ENCODE results near the gene SERPINB10.

The SERPINB10 gene

DNA sequence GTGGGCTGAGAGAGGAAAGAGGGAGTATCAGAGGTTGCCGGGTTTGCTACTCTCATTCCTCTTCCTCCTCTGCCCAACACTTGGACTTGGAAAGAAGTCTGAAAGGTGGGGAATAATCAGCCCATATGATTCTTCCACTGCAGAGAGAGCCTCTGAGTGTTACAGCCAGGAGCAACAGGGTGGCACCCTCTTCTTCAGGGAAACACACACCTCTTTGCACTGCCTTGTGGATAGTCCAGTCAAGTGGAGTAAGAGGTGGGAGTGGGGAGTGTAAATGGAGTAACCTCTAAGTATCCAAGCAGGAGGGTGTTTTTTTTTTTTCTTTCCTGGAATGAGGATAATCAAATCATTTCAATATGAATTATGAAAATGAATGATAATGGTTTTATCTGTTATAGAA, 53.1 kb downstream of the SERPINB10 start:
- Histone ChIP-seq H3K4me1 (no peaks in the 10 kb centered on the region), H3K9me3 (no peaks in the 10 kb centered on the region), H3K4me2 (no peak overlapping the region), H3K4me3 (no peak overlapping the region), H3K36me3 (no peaks in the 10 kb centered on the region), H3K9ac (no peak overlapping the region), H4K20me1 (no peaks in the 10 kb centered on the region), H3K27ac (no peak overlapping the region), H3K27me3 (no peaks in the 10 kb centered on the region)
- TF ChIP-seq Cebpa-rat (IDR thresholded peaks at IDR 0.05), result no peak

GRCh38 chr18:63961435-63961980, 53.8 kb downstream of the SERPINB10 start:
- Histone ChIP-seq H3K36me3 (no peaks in the 10 kb centered on the region), H3K4me2 (no peak overlapping the region), H3K4me1 (no peaks in the 10 kb centered on the region), H4K20me1 (no peaks in the 10 kb centered on the region), H3K9ac (no peak overlapping the region), H3K27me3 (no peaks in the 10 kb centered on the region), H3K9me3 (no peaks in the 10 kb centered on the region), H3K4me3 (no peak overlapping the region), H3K27ac (no peak overlapping the region)
- no peak for TF ChIP-seq Cebpa-rat (IDR thresholded peaks at IDR 0.05)

DNA sequence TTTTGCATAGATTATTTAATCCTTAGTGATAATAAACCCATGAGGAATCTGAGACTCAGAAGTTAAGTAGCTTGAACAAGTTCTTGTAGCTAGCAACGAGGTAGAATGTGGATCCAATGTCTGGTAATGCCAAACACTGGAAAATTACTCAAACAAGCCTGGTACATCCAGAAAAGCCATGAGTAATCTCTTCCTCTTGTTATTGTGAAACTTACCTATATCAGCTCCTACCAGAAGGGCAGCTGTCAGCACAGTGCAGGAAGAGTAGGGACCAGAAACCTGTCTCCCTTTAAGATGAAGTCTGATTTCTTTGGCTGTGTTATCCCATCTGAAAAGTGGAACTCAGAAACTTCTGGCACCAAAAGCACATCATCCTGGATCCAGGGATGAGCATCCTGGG, 54.4 kb downstream of the SERPINB10 start:
- no peaks in the 10 kb centered on the region for H3K9me3 ChIP-seq
- H3K27me3 ChIP-seq, result no peaks in the 10 kb centered on the region
- no peak overlapping the region for H3K9ac ChIP-seq
- no peaks in the 10 kb centered on the region for H3K36me3 ChIP-seq
- no peak overlapping the region for H3K4me2 ChIP-seq
- no peak for TF ChIP-seq Cebpa-rat (IDR thresholded peaks at IDR 0.05)
- H3K4me1 ChIP-seq, result no peaks in the 10 kb centered on the region
- H3K27ac ChIP-seq, result no peak overlapping the region
- H3K4me3 ChIP-seq, result no peak overlapping the region
- no peaks in the 10 kb centered on the region for H4K20me1 ChIP-seq

DNA sequence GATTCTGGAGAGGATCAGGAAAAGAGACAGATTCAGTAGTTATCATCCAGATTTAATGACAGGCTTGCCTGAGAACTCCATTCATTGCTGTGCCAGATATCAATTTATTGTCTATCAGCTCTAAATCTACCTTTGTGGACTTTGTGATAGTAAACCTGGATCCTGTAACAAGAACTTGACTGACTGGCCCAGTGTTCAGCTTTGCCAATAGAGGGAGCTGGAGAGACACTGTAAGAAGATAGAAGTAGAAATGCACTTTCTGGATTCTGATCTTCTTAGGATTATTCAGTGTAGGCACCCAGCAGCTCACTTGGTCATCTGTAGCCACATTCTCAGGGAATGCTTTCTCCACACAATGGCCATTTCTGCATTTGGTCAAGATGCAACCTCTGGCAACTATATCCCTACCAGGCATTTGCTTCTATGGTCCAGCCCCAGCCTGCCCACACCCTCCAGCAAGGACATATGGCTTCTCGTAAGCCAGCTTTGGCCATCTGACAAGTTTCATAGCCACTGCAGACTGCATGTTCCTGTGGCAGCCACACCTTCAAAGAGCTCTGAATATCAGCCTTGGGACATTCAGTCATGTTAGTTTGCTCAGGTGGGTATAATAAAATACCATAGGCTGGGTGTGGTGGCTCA, 56.0 kb downstream of the SERPINB10 start:
- no peak overlapping the region for H3K4me3 ChIP-seq
- H3K4me2 ChIP-seq, result no peak overlapping the region
- no peaks in the 10 kb centered on the region for H3K9me3 ChIP-seq
- H3K36me3 ChIP-seq, result no peaks in the 10 kb centered on the region
- no peak overlapping the region for H3K27ac ChIP-seq
- TF ChIP-seq Cebpa-rat (IDR thresholded peaks at IDR 0.05), result no peak
- no peaks in the 10 kb centered on the region for H3K4me1 ChIP-seq
- no peaks in the 10 kb centered on the region for H3K27me3 ChIP-seq
- H3K9ac ChIP-seq, result no peak overlapping the region
- H4K20me1 ChIP-seq, result no peaks in the 10 kb centered on the region

GRCh38 chr18:63964908-63965307, 57.1 kb downstream of the SERPINB10 start:
- Histone ChIP-seq H3K4me2 (no peak overlapping the region), H4K20me1 (no peaks in the 10 kb centered on the region), H3K9ac (no peak overlapping the region), H3K4me3 (no peak overlapping the region), H3K36me3 (no peaks in the 10 kb centered on the region), H3K27me3 (no peaks in the 10 kb centered on the region), H3K9me3 (no peaks in the 10 kb centered on the region), H3K27ac (no peak overlapping the region), H3K4me1 (peaks cover 7% of the 10 kb centered on the region)
- no peak for TF ChIP-seq Cebpa-rat (IDR thresholded peaks at IDR 0.05)

- Histone ChIP-seq H3K9me3 (no peaks in the 10 kb centered on the region), H3K9ac (no peak overlapping the region), H4K20me1 (no peaks in the 10 kb centered on the region), H3K27ac (no peak overlapping the region), H3K36me3 (no peaks in the 10 kb centered on the region), H3K4me1 (peaks cover 10% of the 10 kb centered on the region), H3K4me3 (no peak overlapping the region), H3K27me3 (no peaks in the 10 kb centered on the region), H3K4me2 (no peak overlapping the region)
- no peak for TF ChIP-seq Cebpa-rat (IDR thresholded peaks at IDR 0.05)
These were observed 58.1 kb downstream of the SERPINB10 start for GRCh38 chr18:63965716-63966330.

GRCh38 chr18:63969942-63970808, 62.4 kb downstream of the SERPINB10 start, which contains the start of gene SERPINB8:
Gene SERPINB8 (plus strand): TSS chr18:63970081. CDS start chr18:63978309, 8,228 bp downstream.
- peak within 1 kb of the TSS; percentile 88 for H3K9ac ChIP-seq
- H3K4me1 ChIP-seq, result peaks cover 30% of the 10 kb centered on the region
- peak within 1 kb of the TSS; percentile 90 for H3K27ac ChIP-seq
- no peaks in the 10 kb centered on the region for H3K9me3 ChIP-seq
- H3K4me3 ChIP-seq, result peak within 1 kb of the TSS; percentile 86
- H4K20me1 ChIP-seq, result no peaks in the 10 kb centered on the region
- H3K4me2 ChIP-seq, result peak within 1 kb of the TSS; percentile 87
- peak; percentile 76 for TF ChIP-seq Cebpa-rat (IDR thresholded peaks at IDR 0.05)
- no peaks in the 10 kb centered on the region for H3K36me3 ChIP-seq
- H3K27me3 ChIP-seq, result no peaks in the 10 kb centered on the region

DNA sequence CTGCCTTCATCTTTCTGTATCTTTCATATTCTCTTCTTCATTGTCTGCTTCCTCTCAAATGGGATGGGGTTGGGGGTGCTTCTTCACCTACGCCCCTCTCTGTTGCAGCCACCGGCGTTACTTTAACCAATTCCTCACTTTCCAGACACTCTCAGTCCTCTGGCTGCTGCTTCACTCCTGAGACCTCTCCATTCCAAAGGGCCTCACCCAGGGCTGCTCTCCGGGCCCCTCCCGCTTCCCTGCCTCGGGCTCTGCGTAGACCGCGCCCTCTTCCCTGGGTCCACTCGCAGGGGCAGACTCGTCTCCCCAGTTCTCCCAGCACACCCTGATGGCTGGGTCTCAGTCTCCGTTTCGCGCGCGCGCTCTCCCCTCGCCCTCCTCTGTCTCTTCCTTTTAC, 63.0 kb downstream of the SERPINB10 start:
- Histone ChIP-seq H3K9ac (peak overlapping the region; percentile 88), H3K27ac (peak overlapping the region; percentile 90), H3K4me2 (peak overlapping the region; percentile 87), H3K4me1 (peaks cover 37% of the 10 kb centered on the region), H3K9me3 (no peaks in the 10 kb centered on the region), H3K36me3 (no peaks in the 10 kb centered on the region), H4K20me1 (no peaks in the 10 kb centered on the region), H3K27me3 (no peaks in the 10 kb centered on the region), H3K4me3 (peak overlapping the region; percentile 86)
- TF ChIP-seq Cebpa-rat (IDR thresholded peaks at IDR 0.05), result no peak

- no peaks in the 10 kb centered on the region for H3K27me3 ChIP-seq
- H3K4me2 ChIP-seq, result peak overlapping the region; percentile 87
- H3K9ac ChIP-seq, result peak overlapping the region; percentile 88; the same call in 1 of the 2 replicates
- no peaks in the 10 kb centered on the region for H3K36me3 ChIP-seq
- peaks cover 43% of the 10 kb centered on the region for H3K4me1 ChIP-seq
- H3K27ac ChIP-seq, result 0 out of 2 replicates have a peak overlapping the region, but pooled peaks have one; percentile 90
- TF ChIP-seq Cebpa-rat (IDR thresholded peaks at IDR 0.05), result no peak
- H4K20me1 ChIP-seq, result no peaks in the 10 kb centered on the region
- H3K4me3 ChIP-seq, result peak overlapping the region; percentile 86
- no peaks in the 10 kb centered on the region for H3K9me3 ChIP-seq
These were observed 63.7 kb downstream of the SERPINB10 start for GRCh38 chr18:63971320-63972001.

Measured in BLaER1 (cell line).